AG08396 (cell line): ENCODE results near the gene SETBP1.

Experiments used
- DNase-seq: peaks from one replicate; pipeline ENCODE4 v3.0.0; 2012; ENCODE audit warnings: low spot score, mixed read lengths

Gene SETBP1

GRCh38 chr18:44680273-44681075 is at the start of gene SETBP1:
Gene SETBP1, plus strand, starts transcription at chr18:44680888. Its CDS starts 20,459 bp downstream, at chr18:44701347.
- peak; percentile 55 for DNase-seq

DNA sequence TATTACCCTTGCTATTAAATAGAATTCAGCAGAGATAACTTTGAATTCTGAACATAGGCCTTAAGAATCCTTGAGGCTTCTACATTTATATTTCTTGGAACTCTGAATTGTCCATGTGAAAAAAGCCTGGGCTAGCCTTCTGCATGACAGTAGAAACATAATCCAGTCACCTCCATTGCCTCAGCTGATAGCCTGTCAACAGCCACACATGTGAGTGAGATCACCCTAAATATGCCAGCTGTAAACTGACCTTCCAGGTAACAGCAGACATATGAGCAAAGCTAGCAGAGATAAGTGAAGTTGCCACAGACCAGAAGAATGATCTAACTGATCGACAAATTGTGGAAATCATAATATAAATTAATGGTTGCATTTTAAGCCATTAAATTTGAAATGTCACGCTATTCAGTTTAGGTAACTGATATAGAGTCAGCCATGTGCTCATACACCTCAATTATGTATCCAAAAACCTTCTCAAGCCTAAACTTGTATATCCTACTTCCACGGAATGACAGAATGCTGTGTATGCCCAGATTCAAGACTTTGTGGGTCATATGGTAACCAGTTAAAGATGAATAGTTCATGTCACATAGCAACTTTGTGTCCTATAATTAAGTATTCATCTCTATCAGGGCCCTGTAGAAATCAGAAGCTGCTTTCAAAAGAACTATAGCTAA is 48.1 kb upstream of the SETBP1 start:
- no peak for DNase-seq

DNA sequence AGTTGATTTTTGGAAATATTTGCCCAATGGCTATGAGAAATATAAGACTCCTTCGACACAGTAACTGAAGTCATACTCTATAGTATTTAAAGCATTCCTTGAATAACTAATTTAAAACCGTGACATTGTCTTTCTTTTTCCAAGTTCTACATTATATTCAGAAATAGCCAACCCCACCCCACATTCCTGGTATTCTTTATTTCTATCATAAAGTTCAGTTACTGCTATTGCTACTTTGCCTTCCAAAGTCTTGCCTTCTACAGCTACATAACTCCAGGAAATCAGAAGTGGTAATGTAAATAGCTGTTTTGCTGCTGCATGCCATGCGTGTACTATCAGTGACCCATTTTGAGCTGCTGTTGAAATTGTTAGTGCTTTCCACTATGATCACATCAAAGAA is 45.1 kb upstream of the SETBP1 start:
- no peak for DNase-seq

DNA sequence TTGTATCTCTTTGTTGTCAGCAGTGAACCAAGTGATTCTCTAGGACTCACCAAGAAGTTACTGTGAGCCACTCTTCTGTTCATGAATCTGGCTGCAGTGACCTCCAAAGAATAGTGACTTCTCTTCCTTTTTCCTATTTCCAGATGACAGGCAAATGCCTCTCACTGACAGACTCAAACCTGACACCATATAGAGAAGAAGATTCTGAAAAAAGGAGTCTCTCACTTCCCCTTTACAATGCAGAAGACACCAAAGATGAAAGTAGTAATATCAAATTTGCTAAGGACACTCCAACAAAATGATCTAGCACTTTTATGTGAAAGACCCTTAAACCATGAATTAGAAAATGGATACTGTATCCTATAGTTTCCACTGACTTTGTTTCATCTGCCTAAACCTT is 44.4 kb upstream of the SETBP1 start:
- DNase-seq = no peak

DNA sequence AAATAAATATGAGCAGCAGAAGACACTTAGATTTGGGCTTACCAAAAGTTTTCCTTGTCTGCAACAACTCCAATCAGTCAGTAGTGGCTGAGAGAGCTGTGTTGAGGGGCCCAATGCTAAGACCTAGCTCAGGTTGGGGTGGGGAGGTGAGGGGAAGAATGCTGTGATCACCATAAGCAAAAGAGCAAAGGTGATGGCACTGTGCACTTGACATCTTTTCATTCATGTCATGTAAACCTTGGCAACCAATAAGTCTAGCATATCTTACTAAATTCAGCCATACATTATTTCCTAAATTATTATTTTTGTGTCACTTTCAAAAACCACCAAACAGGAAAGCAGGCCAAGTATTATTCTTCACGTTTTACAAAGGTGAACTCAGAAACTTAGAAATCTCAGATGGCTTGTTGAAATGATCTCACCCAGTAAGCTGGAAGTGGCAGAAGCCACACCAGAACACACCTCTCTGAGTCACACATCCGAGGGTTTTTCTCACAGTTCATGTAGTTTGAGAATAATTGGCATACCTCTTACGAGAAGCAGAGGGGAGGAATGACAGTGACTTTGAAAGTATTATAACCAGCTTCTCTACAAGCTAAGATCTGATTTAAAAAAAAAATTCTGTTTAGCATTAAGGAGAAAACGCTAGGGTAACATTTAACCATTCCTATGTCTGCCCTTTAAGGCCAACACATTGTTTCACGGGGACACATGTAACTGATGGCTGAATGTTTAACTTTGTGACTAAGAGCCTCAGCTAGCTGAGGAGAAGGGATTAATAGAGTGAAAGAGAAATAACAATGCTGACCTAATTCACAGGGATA is 43.3 kb upstream of the SETBP1 start:
- DNase-seq = no peak

DNA sequence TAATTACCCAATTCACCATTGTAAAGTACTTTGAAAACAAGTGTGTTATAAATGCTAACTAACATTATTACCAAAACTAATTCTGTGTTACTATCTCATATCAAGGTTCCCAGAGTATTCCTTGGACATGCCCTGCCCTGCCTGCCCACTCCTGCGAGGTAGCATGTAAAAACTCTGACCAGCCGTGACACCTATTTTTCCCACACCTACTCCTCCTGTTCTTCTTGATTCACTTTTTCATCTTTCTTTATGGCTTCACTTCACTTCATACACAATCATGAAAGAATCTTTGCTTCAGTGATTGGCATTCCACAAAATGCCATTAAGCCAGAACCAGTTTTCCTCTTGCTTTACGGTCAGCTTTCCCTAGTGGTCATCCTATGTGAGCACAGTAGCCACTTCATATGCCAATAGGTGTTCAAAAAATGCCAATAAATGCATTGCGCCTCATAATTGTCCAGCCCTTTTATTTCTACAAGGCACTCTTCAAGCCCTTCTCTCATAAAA is 42.6 kb upstream of the SETBP1 start:
- DNase-seq = no peak

GRCh38 chr18:44638811-44639210 is 41.9 kb upstream of the SETBP1 start:
- no peak for DNase-seq

GRCh38 chr18:44643004-44643403 is 37.7 kb upstream of the SETBP1 start:
- no peak for DNase-seq

DNA sequence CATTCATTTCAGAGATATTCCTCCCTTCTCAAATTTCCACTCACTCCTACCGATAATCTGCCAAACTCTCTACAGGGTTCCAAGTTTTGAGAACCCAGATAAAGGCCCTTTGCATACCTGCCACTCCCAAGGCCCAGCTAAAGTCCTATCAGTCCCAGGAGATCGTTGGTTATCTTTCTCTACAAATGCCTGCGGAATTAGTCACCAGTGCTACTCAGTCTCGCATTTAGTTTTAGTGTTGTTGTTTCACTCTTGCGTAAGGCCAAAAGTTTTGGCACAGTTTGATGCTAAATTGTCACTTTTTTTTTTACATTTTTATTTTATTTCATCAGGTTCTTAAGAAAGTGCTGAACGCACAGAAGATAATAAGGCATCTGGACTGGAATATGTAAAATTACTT is 29.2 kb upstream of the SETBP1 start:
- no peak for DNase-seq

DNA sequence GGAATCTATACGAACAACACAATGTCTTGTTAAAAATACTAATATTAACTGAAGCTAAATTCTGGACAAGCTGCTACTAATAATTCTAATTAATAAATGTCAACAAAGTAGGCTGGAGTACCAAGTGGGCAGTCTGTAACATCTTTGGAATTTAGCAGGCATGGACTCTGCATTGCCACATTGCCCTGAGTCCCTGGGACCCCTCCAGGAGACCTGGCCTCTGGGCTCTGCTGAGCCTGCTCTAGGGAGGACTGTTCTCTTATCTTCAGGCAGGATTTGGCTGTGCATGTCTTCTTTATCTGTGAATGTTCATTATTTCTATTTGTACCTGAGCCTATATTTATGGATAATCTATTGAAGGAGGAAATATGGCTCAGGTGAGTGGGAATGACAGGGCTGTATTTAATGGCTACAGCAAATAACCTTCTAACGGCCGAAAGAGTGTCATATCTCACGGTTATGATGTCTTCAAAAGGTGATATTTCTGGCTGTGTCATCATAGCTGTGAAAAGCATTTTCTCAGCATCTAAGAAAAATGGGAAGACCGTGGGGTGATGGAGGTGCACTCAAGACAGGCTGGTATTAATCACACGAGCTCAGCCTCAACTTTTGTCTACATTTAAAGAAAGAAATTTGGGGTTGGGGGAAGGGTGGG is 28.6 kb upstream of the SETBP1 start:
- no peak for DNase-seq

GRCh38 chr18:44652722-44653121 is 28.0 kb upstream of the SETBP1 start:
- no peak for DNase-seq

DNA sequence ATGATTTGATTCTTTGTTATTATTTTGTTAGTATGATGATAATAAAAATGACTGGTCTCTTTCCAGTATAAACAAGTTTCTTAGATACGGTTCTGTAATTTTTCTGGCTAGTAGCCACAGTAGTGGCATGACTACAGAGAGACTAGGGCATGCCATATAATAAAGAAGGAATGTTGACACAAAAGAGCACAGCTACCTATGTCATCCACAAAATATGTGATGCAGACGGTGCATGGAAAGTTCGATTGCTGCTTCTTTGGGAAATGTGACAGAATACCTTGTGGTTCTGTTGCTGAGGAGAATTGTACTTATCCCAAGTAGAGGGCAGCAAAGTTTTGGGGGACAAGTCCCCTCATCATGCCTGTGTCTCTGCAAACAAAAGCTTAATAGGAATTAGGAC is 26.1 kb upstream of the SETBP1 start:
- peak; percentile 54 for DNase-seq

- no peak for DNase-seq
These were observed 25.3 kb upstream of the SETBP1 start for GRCh38 chr18:44655435-44655834.

GRCh38 chr18:44659771-44660170 is 20.9 kb upstream of the SETBP1 start:
- no peak for DNase-seq

GRCh38 chr18:44668270-44668975 is 12.3 kb upstream of the SETBP1 start:
- no peak for DNase-seq

DNA sequence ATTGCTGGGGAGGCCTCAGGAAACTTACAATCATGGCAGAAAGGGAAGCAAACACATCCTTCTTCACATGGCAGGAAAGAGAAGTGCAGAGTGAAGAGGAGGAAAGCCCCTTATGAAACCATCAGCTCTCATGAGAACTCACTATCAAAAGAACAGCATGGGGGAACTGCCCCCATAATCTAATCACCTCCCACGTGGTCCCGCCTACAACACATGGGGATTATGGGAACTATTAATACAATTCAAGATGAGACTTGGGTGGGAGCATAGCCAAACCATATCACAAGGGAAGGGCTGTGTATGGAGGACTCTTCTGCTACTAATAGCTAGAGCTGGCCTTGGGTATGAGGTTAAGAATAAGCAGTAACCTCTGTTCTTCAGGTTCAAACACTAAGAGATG is 8.8 kb upstream of the SETBP1 start:
- no peak for DNase-seq

DNA sequence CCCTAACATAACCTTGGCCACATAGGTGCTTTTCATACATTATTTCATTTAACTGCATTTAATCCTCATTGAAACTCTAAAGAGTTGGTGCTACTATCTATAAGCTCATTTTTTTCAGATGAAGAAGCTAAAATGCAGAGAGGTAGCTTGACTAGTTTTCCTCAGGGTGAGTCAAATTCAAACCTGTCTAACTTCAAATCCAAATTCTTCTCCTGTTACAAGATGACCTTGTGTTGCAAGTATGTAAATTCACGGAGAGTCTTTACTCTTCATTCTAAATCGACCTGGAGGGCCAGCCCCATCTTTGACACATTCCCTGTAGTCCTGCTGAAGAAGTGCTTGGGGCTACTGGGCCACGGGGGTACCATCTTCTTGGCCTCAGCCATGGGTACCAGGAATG is 8.2 kb upstream of the SETBP1 start:
- DNase-seq = no peak

DNA sequence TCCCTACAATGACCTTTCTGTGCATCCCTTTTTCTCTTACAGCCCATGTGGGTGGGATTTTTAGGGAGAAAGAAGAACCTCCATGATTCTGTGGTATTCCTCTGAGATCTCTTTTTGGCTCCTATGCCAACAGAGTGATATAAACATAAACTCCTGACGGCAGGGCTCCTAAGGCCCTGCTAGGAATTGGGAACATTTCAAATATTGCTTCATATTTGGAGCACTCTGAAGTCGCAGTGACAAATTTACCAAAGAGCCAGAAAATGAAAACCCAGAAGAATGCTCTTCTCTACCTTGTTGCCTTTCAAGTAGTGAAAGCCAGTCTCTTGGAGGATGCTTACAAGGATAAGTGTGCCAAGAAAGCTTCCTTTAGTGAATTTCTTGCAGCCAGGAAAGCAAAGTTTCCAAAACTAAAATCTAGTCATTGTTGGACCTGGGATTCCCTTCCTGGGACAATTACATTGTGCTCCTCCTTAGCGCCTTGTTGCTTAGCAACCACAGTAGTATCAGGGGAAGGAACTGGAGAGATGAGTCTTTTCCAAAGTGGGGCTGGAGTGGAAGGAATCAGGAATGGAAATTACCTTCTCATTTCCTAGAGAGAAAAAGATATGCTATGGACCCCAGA is 7.3 kb upstream of the SETBP1 start:
- no peak for DNase-seq

DNA sequence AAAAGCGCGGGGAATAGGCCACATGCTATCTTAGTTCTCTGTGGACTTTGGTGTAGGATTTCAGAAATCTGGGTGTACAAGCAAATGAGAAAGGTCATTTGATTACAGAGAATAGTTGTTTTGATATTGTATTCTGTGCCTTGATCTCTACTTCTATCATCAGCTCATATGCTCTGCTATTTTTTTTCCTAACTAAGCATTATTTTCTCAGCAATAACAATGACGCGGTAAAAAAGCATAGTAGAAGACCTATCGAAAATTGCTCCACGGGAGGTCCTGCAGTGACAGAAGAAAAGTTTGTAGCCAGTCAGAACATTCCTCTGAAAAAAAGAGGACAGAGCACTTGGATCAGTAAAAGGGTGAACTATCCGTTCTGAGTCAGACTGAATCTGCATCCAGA is 2.8 kb upstream of the SETBP1 start:
- DNase-seq = no peak

DNA sequence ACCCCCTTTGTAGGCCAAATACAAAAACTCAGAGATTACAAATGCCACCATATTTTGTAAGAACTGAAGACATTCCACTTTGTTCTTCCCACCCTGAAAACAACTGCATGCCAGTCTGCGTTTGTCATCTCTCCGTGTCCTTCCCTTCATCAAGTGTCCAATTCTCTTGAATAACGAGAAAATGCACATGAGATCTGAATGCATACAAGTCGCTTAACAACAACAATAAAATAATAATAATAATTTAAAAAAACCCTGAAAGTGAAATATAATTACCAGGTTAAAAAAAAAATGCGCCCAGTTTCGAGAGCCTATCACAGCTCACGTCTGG is 2.0 kb upstream of the SETBP1 start:
- no peak for DNase-seq
